Smooth muscle cell (in vitro differentiated cells): ENCODE results near the gene ZMYND8. TPM values are rescaled to one million over a fixed set of nuclear protein-coding genes. Genes with fewer than 3 reads are reported as not detected.

ENCODE experiments used
- DNase-seq: peaks from one replicate; lab custom pipeline; 2025; ENCODE audit not compliant: unreplicated experiment; lab: John Stamatoyannopoulos, UW
- H2AFZ ChIP-seq: fragments of 200-600 bp; sonication (generic); 2 replicates; pipeline ENCODE4 v1.6.0; 2016; ENCODE audit warnings: antibody characterized with exemption, low read depth, mild to moderate bottlenecking
- H3F3A ChIP-seq: fragments of 200-600 bp; sonication (generic); 2 replicates; pipeline ENCODE4 v1.6.0; 2017; ENCODE audit warnings: antibody characterized with exemption, low read depth
- H3K27ac ChIP-seq: fragments of 200-600 bp; sonication (generic); 2 replicates; pipeline ENCODE4 v1.5.1; 2016; ENCODE audit warnings: low read depth, mild to moderate bottlenecking
- H3K27me3 ChIP-seq: fragments of 200-600 bp; sonication (generic); 2 replicates; pipeline ENCODE4 v1.6.1; 2016; ENCODE audit warnings: low read depth, mild to moderate bottlenecking
- H3K36me3 ChIP-seq: fragments of 200-600 bp; sonication (generic); 2 replicates; pipeline ENCODE4 v1.5.1; 2016; ENCODE audit warnings: low read depth
- H3K4me1 ChIP-seq: fragments of 200-600 bp; sonication (generic); 2 replicates; pipeline ENCODE4 v1.5.1; 2016; ENCODE audit warnings: low read depth
- H3K4me2 ChIP-seq: fragments of 200-600 bp; sonication (generic); 2 replicates; pipeline ENCODE4 v1.6.0; 2016; ENCODE audit warnings: mild to moderate bottlenecking
- H3K4me3 ChIP-seq: fragments of 200-600 bp; sonication (generic); 2 replicates; pipeline ENCODE4 v1.5.1; 2016; ENCODE audit warnings: mild to moderate bottlenecking
- H3K79me2 ChIP-seq: fragments of 200-600 bp; sonication (generic); 2 replicates; pipeline ENCODE4 v1.6.0; 2016; ENCODE audit warnings: low read depth, mild to moderate bottlenecking
- H3K9ac ChIP-seq: fragments of 200-600 bp; sonication (generic); 2 replicates; pipeline ENCODE4 v1.6.0; 2016; ENCODE audit warnings: low read depth
- H3K9me3 ChIP-seq: fragments of 200-600 bp; sonication (generic); replicated peaks from 2 replicates; pipeline ENCODE4 v1.5.1; 2016; ENCODE audit warnings: low read depth
- H4K20me1 ChIP-seq: fragments of 200-600 bp; sonication (generic); 2 replicates; pipeline ENCODE4 v1.6.0; 2016; ENCODE audit warnings: low read depth
- WGBS: methylation state at CpG from one replicate; pipeline ENCODE4 v1.1.7; 2016; ENCODE audit warnings: low lambda C conversion rate; 5-methylcytosine and 5-hydroxymethylcytosine counted together
- polyA plus RNA-seq: library from polyadenylated mRNA; unstranded; fragments of >200 nt; fragmentation: Nextera tagmentation; extraction: Ambion mirVana; gene quantifications from 2 replicates; pipeline ENCODE4 v1.2.1, GENCODE V29; 2016
- total RNA-seq: library from RNA; depleted of rRNA; stranded (reverse); fragments of >200 nt; gene quantifications from 2 replicates; pipeline ENCODE4 v1.2.3, GENCODE V29; 2014
- TF ChIP-seq, protein P1 (sequence below): fragments of 200-600 bp; sonication (generic); IDR thresholded peaks from 2 replicates; pipeline ENCODE4 v1.5.1; 2017; ENCODE audit warnings: borderline replicate concordance, mild to moderate bottlenecking, antibody characterized with exemption; ENCODE audit not compliant: insufficient read depth, poor library complexity, severe bottlenecking

The ZMYND8 gene
- total and polyA plus RNA-seq, 2 experiments from 2014 or later, result 15.2 to 24.1 TPM

DNA sequence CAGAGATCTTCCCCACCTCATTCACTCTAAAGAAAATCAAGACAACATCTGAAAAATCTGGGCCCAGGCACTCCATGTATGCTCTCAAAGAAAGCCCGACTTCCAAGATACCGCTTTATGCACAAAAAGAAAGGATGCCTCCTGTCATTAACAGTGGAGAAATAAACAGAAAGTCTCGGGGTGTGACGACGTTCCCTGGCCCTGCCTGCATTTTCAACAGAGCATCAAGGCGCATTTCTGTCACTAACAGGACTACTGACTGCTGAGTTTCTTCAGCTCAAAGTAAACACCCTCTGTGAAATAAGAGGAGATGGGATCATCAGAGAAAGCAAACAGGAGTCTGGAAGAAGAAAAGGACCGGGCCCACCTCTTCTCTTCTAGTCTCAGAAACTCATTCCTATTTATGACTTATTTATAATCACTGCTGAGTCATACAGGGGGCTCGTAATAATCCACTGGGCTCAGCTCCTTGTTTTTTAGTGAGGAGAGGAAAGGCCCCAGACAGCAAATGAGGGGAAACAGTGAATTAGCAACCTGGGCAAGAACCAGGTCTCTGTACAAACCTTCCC lies 99.7 kb downstream of the ZMYND8 start:
- Histone ChIP-seq H4K20me1 (peaks cover 10% of the 10 kb centered on the region), H3K79me2 (peaks cover 21% of the 10 kb centered on the region), H3F3A (peaks cover 21% of the 10 kb centered on the region), H3K4me2 (peak overlapping the region; percentile 8), H3K27ac (peak overlapping the region; percentile 91), H3K4me3 (no peak overlapping the region), H3K4me1 (no peaks in the 10 kb centered on the region), H3K9me3 (no peaks in the 10 kb centered on the region), H3K36me3 (no peaks in the 10 kb centered on the region), H2AFZ (no peak overlapping the region), H3K9ac (peak overlapping the region; percentile 24), H3K27me3 (no peaks in the 10 kb centered on the region)
- DNase-seq, result no peak
- WGBS, result 50% methylated on average over 8 of the region's 8 CpGs
- TF ChIP-seq, protein P1, sequence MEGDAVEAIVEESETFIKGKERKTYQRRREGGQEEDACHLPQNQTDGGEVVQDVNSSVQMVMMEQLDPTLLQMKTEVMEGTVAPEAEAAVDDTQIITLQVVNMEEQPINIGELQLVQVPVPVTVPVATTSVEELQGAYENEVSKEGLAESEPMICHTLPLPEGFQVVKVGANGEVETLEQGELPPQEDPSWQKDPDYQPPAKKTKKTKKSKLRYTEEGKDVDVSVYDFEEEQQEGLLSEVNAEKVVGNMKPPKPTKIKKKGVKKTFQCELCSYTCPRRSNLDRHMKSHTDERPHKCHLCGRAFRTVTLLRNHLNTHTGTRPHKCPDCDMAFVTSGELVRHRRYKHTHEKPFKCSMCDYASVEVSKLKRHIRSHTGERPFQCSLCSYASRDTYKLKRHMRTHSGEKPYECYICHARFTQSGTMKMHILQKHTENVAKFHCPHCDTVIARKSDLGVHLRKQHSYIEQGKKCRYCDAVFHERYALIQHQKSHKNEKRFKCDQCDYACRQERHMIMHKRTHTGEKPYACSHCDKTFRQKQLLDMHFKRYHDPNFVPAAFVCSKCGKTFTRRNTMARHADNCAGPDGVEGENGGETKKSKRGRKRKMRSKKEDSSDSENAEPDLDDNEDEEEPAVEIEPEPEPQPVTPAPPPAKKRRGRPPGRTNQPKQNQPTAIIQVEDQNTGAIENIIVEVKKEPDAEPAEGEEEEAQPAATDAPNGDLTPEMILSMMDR, result no peak

DNA sequence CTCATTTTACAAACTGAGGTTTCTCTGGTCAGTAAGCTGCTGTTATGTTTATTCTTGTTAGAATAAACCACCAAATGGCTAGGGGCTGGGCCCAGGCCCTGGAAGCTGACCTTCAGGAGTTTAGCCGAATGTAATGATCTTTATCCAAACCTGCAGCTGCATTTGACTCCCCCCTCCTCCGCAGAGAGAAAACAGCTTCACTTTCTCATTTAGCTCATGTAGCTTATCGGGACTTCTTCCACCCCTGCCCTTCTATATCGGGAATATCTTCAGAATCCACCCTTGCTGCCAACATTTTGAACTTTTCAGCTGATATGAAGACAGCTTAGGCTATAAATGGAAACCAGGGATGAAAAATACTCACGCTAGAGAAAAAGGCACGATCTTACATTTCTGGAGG lies 102.6 kb downstream of the ZMYND8 start:
- H3K79me2 ChIP-seq, result peaks cover 29% of the 10 kb centered on the region
- H3K4me2 ChIP-seq, result no peak overlapping the region
- DNase-seq, result no peak

DNA sequence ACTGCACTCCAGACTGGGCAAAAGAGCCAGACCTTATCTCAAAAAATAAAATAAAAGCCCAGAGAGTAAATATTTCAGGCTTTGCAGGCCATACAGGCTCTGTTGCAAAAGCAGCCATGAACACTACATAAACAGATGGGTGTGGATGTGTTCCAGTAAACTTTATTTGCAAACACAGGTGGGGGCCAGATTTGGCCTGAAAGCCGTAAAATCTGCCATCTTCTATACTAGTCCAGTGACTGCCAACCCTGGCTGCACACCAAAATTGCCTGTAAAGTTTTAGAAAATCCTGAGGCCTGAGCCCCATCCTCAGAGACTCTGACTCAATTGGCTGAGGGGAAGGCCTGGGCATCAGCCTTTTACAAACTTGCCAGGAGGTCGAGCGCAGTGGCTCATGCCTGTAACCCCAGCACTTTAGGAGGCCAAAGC lies 103.6 kb downstream of the ZMYND8 start:
- DNase-seq, result no peak
- Histone ChIP-seq H3K4me3 (no peak overlapping the region), H3K4me1 (no peaks in the 10 kb centered on the region), H3K27ac (peak overlapping the region; percentile 49), H3K27me3 (no peaks in the 10 kb centered on the region), H3K4me2 (no peak overlapping the region), H2AFZ (no peak overlapping the region), H3K9ac (no peak overlapping the region), H3K9me3 (no peaks in the 10 kb centered on the region), H3K79me2 (peaks cover 29% of the 10 kb centered on the region), H4K20me1 (peaks cover 22% of the 10 kb centered on the region), H3F3A (peaks cover 12% of the 10 kb centered on the region), H3K36me3 (peaks cover 11% of the 10 kb centered on the region)
- WGBS, result 92% methylated on average over 3 of the region's 3 CpGs
- TF ChIP-seq, protein P1, result no peak

More for the DNA sequence above, 102.6 kb downstream of the ZMYND8 start:
- Histone ChIP-seq H3K36me3 (peaks cover 6% of the 10 kb centered on the region), H3K9ac (no peak overlapping the region), H3K27me3 (no peaks in the 10 kb centered on the region), H3K4me3 (no peak overlapping the region), H3F3A (peaks cover 15% of the 10 kb centered on the region), H2AFZ (no peak overlapping the region), H4K20me1 (peaks cover 17% of the 10 kb centered on the region), H3K4me1 (no peaks in the 10 kb centered on the region), H3K9me3 (no peaks in the 10 kb centered on the region), H3K27ac (peak overlapping the region; percentile 26)
- WGBS, result 93% methylated on average over 6 of the region's 6 CpGs
- TF ChIP-seq, protein P1, result no peak
